Measurements from ENCODE around the gene SPAG17.

- TF ChIP-seq, protein P1, sequence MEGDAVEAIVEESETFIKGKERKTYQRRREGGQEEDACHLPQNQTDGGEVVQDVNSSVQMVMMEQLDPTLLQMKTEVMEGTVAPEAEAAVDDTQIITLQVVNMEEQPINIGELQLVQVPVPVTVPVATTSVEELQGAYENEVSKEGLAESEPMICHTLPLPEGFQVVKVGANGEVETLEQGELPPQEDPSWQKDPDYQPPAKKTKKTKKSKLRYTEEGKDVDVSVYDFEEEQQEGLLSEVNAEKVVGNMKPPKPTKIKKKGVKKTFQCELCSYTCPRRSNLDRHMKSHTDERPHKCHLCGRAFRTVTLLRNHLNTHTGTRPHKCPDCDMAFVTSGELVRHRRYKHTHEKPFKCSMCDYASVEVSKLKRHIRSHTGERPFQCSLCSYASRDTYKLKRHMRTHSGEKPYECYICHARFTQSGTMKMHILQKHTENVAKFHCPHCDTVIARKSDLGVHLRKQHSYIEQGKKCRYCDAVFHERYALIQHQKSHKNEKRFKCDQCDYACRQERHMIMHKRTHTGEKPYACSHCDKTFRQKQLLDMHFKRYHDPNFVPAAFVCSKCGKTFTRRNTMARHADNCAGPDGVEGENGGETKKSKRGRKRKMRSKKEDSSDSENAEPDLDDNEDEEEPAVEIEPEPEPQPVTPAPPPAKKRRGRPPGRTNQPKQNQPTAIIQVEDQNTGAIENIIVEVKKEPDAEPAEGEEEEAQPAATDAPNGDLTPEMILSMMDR (IDR thresholded peaks at IDR 0.05), result no peak
- TF ChIP-seq POLR2A (IDR thresholded peaks at IDR 0.05), result no peak
Observed at GRCh38 chr1:117942293-117942692, 242.7 kb downstream of the SPAG17 start.

Measured in ovary (tissue), 3 donors.